ENCODE data around the gene RAB3C.

Gene RAB3C

GRCh38 chr5:58855851-58856739, 273.2 kb downstream of the RAB3C start:
- Mint-ChIP-seq H3K9me3 (no peaks in the 10 kb centered on the region), H3K4me3 (no peak overlapping the region), H3K27ac (no peak overlapping the region), H3K27me3 (ENCODE audit: low read depth, poor library complexity) (peaks cover 3% of the 10 kb centered on the region), H3K36me3 (ENCODE audit: low read depth) (no peaks in the 10 kb centered on the region), H3K4me1 (peaks cover 18% of the 10 kb centered on the region)
- no peak for DNase-seq
- TF ChIP-seq CTCF (IDR thresholded peaks at IDR 0.05) = no peak

GRCh38 chr5:58857609-58858008, 274.7 kb downstream of the RAB3C start:
- no peaks in the 10 kb centered on the region for H3K36me3 Mint-ChIP-seq (ENCODE audit: low read depth)
- no peaks in the 10 kb centered on the region for H3K27me3 Mint-ChIP-seq (ENCODE audit: low read depth, poor library complexity)

GRCh38 chr5:58860680-58861079, 277.8 kb downstream of the RAB3C start:
- DNase-seq = no peak
- Mint-ChIP-seq H3K27me3 (ENCODE audit: low read depth, poor library complexity) (no peaks in the 10 kb centered on the region), H3K27ac (no peak overlapping the region), H3K9me3 (no peaks in the 10 kb centered on the region), H3K4me1 (no peaks in the 10 kb centered on the region), H3K4me3 (no peak overlapping the region), H3K36me3 (ENCODE audit: low read depth) (no peaks in the 10 kb centered on the region)
- no peak for TF ChIP-seq CTCF (IDR thresholded peaks at IDR 0.05)

More at GRCh38 chr5:58857609-58858008, 274.7 kb downstream of the RAB3C start:
- Mint-ChIP-seq H3K4me1 (peaks cover 18% of the 10 kb centered on the region), H3K27ac (no peak overlapping the region), H3K9me3 (no peaks in the 10 kb centered on the region), H3K4me3 (no peak overlapping the region)
- no peak for TF ChIP-seq CTCF (IDR thresholded peaks at IDR 0.05)
- DNase-seq = no peak

- H3K4me3 Mint-ChIP-seq = no peak overlapping the region
- no peak for TF ChIP-seq CTCF (IDR thresholded peaks at IDR 0.05)
- no peaks in the 10 kb centered on the region for H3K9me3 Mint-ChIP-seq
Observed at GRCh38 chr5:58868931-58869330, 286.1 kb downstream of the RAB3C start.

GRCh38 chr5:58871648-58872242, 288.9 kb downstream of the RAB3C start:
- Mint-ChIP-seq H3K4me3 (no peak overlapping the region), H3K36me3 (ENCODE audit: low read depth) (no peaks in the 10 kb centered on the region), H3K27ac (no peak overlapping the region), H3K9me3 (no peaks in the 10 kb centered on the region), H3K27me3 (ENCODE audit: low read depth, poor library complexity) (peaks cover 6% of the 10 kb centered on the region), H3K4me1 (no peaks in the 10 kb centered on the region)
- TF ChIP-seq CTCF (IDR thresholded peaks at IDR 0.05) = peak; percentile 70
- DNase-seq = peak; percentile 48

More at GRCh38 chr5:58868931-58869330, 286.1 kb downstream of the RAB3C start:
- no peak for DNase-seq
- Mint-ChIP-seq H3K4me1 (no peaks in the 10 kb centered on the region), H3K36me3 (ENCODE audit: low read depth) (no peaks in the 10 kb centered on the region), H3K27me3 (ENCODE audit: low read depth, poor library complexity) (peaks cover 10% of the 10 kb centered on the region), H3K27ac (no peak overlapping the region)
